Measurements from ENCODE around the gene STRA6.

GRCh38 chr15:74209560-74209958 is 7.0 kb upstream of the STRA6 start:
- TF ChIP-seq, protein P1, sequence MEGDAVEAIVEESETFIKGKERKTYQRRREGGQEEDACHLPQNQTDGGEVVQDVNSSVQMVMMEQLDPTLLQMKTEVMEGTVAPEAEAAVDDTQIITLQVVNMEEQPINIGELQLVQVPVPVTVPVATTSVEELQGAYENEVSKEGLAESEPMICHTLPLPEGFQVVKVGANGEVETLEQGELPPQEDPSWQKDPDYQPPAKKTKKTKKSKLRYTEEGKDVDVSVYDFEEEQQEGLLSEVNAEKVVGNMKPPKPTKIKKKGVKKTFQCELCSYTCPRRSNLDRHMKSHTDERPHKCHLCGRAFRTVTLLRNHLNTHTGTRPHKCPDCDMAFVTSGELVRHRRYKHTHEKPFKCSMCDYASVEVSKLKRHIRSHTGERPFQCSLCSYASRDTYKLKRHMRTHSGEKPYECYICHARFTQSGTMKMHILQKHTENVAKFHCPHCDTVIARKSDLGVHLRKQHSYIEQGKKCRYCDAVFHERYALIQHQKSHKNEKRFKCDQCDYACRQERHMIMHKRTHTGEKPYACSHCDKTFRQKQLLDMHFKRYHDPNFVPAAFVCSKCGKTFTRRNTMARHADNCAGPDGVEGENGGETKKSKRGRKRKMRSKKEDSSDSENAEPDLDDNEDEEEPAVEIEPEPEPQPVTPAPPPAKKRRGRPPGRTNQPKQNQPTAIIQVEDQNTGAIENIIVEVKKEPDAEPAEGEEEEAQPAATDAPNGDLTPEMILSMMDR (conservative IDR thresholded peaks at IDR 0.05; ENCODE audit: low read length): no peak
- TF ChIP-seq EZH2phosphoT487 (IDR thresholded peaks at IDR 0.05; ENCODE audit: borderline replicate concordance, low read depth, low read length): no peak

Data from OCI-LY7 (cell line).